ENCODE results near the gene DYNC1H1.

The DYNC1H1 gene

GRCh38 chr14:101964297-101965180 lies at the start of gene DYNC1H1:
Gene DYNC1H1 (plus strand): TSS chr14:101964573. CDS start chr14:101964692, 119 bp downstream.
- DNase-seq, result peak; percentile 82 to 85

GRCh38 chr14:101915871-101916815 lies 48.2 kb upstream of the DYNC1H1 start:
- DNase-seq, result no peak

- no peak for DNase-seq
Observed at GRCh38 chr14:101916816-101917412, 47.5 kb upstream of the DYNC1H1 start.

- DNase-seq, result no peak
Observed at GRCh38 chr14:101917413-101918017, 46.9 kb upstream of the DYNC1H1 start.

- DNase-seq, result no peak
Observed at GRCh38 chr14:101918065-101918989, 46.0 kb upstream of the DYNC1H1 start.

- DNase-seq, result no peak
Observed at GRCh38 chr14:101920271-101920670, 44.1 kb upstream of the DYNC1H1 start.

GRCh38 chr14:101922866-101923265 lies 41.5 kb upstream of the DYNC1H1 start:
- no peak for DNase-seq

GRCh38 chr14:101925152-101925551 lies 39.2 kb upstream of the DYNC1H1 start:
- DNase-seq, result no peak

GRCh38 chr14:101926085-101926484 lies 38.3 kb upstream of the DYNC1H1 start:
- no peak for DNase-seq

GRCh38 chr14:101926620-101927019 lies 37.8 kb upstream of the DYNC1H1 start:
- no peak for DNase-seq

- DNase-seq, result no peak
Observed at GRCh38 chr14:101927859-101928258, 36.5 kb upstream of the DYNC1H1 start.

GRCh38 chr14:101928415-101928841 lies 35.9 kb upstream of the DYNC1H1 start:
- no peak for DNase-seq

GRCh38 chr14:101929096-101929495 lies 35.3 kb upstream of the DYNC1H1 start:
- no peak for DNase-seq

- DNase-seq, result no peak
Observed at GRCh38 chr14:101929946-101930345, 34.4 kb upstream of the DYNC1H1 start.

GRCh38 chr14:101932673-101933072 lies 31.7 kb upstream of the DYNC1H1 start:
- no peak for DNase-seq

GRCh38 chr14:101933209-101933608 lies 31.2 kb upstream of the DYNC1H1 start:
- DNase-seq, result no peak

GRCh38 chr14:101934601-101935150 lies 29.7 kb upstream of the DYNC1H1 start:
- DNase-seq, result no peak

GRCh38 chr14:101937926-101938767 lies 26.2 kb upstream of the DYNC1H1 start:
- DNase-seq, result no peak

GRCh38 chr14:101939646-101940170 lies 24.7 kb upstream of the DYNC1H1 start:
- no peak for DNase-seq

- DNase-seq, result no peak
Observed at GRCh38 chr14:101944451-101944850, 19.9 kb upstream of the DYNC1H1 start.
